H1 (cell line): ENCODE results near the gene GRIK2. TPM values are rescaled to one million over a fixed set of nuclear protein-coding genes. Genes with fewer than 3 reads are reported as not detected.

Experiments
- CTCF ChIA-PET: fragments of 300-600 bp; sonication (Branson Sonifier 250); formaldehyde crosslinking; loops from one replicate; lab custom pipeline; 2021; ENCODE audit not compliant: partially characterized antibody; lab: Charles Lee
- POLR2A ChIA-PET: fragments of 300-600 bp; sonication (Branson Sonifier 250); formaldehyde crosslinking; loops from one replicate; lab custom pipeline; 2021; ENCODE audit warnings: inconsistent platforms; ENCODE audit not compliant: partially characterized antibody; lab: Charles Lee
- DNase-seq, 2 experiments: peaks; one replicate each; pipeline versions ENCODE4 v3.0.0 to v3.0.0-alpha.2; 2010 to 2022; ENCODE audit warnings: low spot score in 2 of 2, low read depth in 1 of 2, mixed read lengths in 1 of 2
- FAIRE-seq: peaks from 2 replicates; lab custom pipeline; 2011; peaks lifted over from hg19 to GRCh38; lab: Jason Lieb, UNC
- H2AFZ ChIP-seq: 2 replicates; pipeline ENCODE4 v1.8.1; 2012; ENCODE audit warnings: low read length, inconsistent platforms
- H2AK5ac ChIP-seq: 2 replicates; pipeline ENCODE4 v1.6.1; 2013; ENCODE audit warnings: low read depth, low read length
- H2BK120ac ChIP-seq: replicated peaks from 2 replicates; pipeline ENCODE3; 2013; ENCODE audit warnings: low read depth, low read length, inconsistent platforms
- H2BK12ac ChIP-seq: 2 replicates; pipeline ENCODE4 v1.6.1; 2013; ENCODE audit warnings: low read depth, low read length
- H2BK15ac ChIP-seq: 2 replicates; pipeline ENCODE4 v1.6.1; 2013; ENCODE audit warnings: low read length
- H2BK20ac ChIP-seq: 2 replicates; pipeline ENCODE4 v1.6.1; 2013; ENCODE audit warnings: low read length
- H2BK5ac ChIP-seq: 2 replicates; pipeline ENCODE4 v1.6.1; 2013; ENCODE audit warnings: low read depth, low read length
- H3K14ac ChIP-seq: 2 replicates; pipeline ENCODE4 v1.6.1; 2013; ENCODE audit warnings: inconsistent platforms; ENCODE audit not compliant: insufficient read length
- H3K18ac ChIP-seq: 2 replicates; pipeline ENCODE4 v1.6.1; 2013; ENCODE audit warnings: low read length; ENCODE audit errors: extremely low read depth
- H3K23ac ChIP-seq: 2 replicates; pipeline ENCODE4 v1.6.1; 2013; ENCODE audit warnings: inconsistent platforms; ENCODE audit not compliant: insufficient read length
- H3K23me2 ChIP-seq: 2 replicates; pipeline ENCODE4 v1.6.1; 2013; ENCODE audit warnings: low read depth, low read length
- H3K27ac ChIP-seq: 2 replicates; pipeline ENCODE4 v1.6.1; 2011; ENCODE audit warnings: low read depth, low read length, inconsistent platforms
- H3K27me3 ChIP-seq, 4 experiments: replicated peaks in 1 of 4; 1 replicate in 1 of 4; 2 replicates in 3 of 4; pipeline versions ENCODE4 v1.6.1 to v1.8.1; 2011 to 2013; ENCODE audit warnings: low read length in 3 of 4, mild to moderate bottlenecking in 3 of 4, inconsistent platforms in 2 of 4, mixed read lengths in 2 of 4, moderate library complexity in 1 of 4; ENCODE audit not compliant: control insufficient read depth in 3 of 4, insufficient read depth in 3 of 4; ENCODE audit errors: extremely low read depth in 1 of 4
- H3K36me3 ChIP-seq, 4 experiments: 2 replicates each; pipeline versions ENCODE4 v1.6.1 to v1.8.1; 2011 to 2013; ENCODE audit warnings: mild to moderate bottlenecking in 4 of 4, low read length in 3 of 4, moderate library complexity in 2 of 4, control low read depth in 1 of 4, inconsistent platforms in 1 of 4; ENCODE audit not compliant: insufficient read depth in 4 of 4, control insufficient read depth in 2 of 4
- H3K4ac ChIP-seq: replicated peaks from 2 replicates; pipeline ENCODE3; 2013; ENCODE audit warnings: low read length, low read depth, mixed read lengths, inconsistent platforms; ENCODE audit not compliant: insufficient read length
- H3K4me1 ChIP-seq, 4 experiments: replicated peaks in 1 of 4; 1 replicate in 1 of 4; 2 replicates in 3 of 4; pipeline versions ENCODE4 v1.6.1 to v1.8.1; 2011 to 2013; ENCODE audit warnings: low read length in 3 of 4, inconsistent platforms in 2 of 4, mixed read lengths in 1 of 4; ENCODE audit not compliant: insufficient read depth in 4 of 4, control insufficient read depth in 3 of 4
- H3K4me2 ChIP-seq, 2 experiments: 2 replicates each; pipeline versions ENCODE4 v1.6.1 to v1.8.1; 2011 to 2013; ENCODE audit warnings: low read depth in 2 of 2, low read length in 2 of 2, control low read depth in 1 of 2, inconsistent platforms in 1 of 2, mild to moderate bottlenecking in 1 of 2; ENCODE audit not compliant: insufficient read depth in 1 of 2
- H3K4me3 ChIP-seq, 4 experiments: fragments of 200-600, 300-600 bp in 1 of 4; sonication (generic), shearing (Covaris generic), sonication (Bioruptor Twin) in 1 of 4; 2 replicates each; pipeline versions ENCODE4 v1.5.1 to v1.8.1; 2011 to 2016; ENCODE audit warnings: low read length in 4 of 4, low read depth in 3 of 4, control low read depth in 2 of 4, inconsistent platforms in 2 of 4, mild to moderate bottlenecking in 2 of 4, mixed read lengths in 1 of 4, moderate library complexity in 1 of 4; ENCODE audit not compliant: insufficient read depth in 2 of 4; ENCODE audit errors: extremely low read depth in 1 of 4
- H3K56ac ChIP-seq: replicated peaks from 2 replicates; pipeline ENCODE3; 2013; ENCODE audit warnings: low read depth, mild to moderate bottlenecking, mixed read lengths, low read length, inconsistent platforms; ENCODE audit not compliant: insufficient read length
- H3K79me1 ChIP-seq: 2 replicates; pipeline ENCODE4 v1.6.1; 2013; ENCODE audit warnings: low read depth, low read length, control low read depth
- H3K79me2 ChIP-seq, 2 experiments: 2 replicates each; pipeline versions ENCODE4 v1.6.1 to v1.8.1; 2012 to 2013; ENCODE audit warnings: low read length in 2 of 2, mild to moderate bottlenecking in 2 of 2, inconsistent platforms in 1 of 2; ENCODE audit not compliant: insufficient read depth in 2 of 2, control insufficient read depth in 1 of 2
- H3K9ac ChIP-seq, 4 experiments: replicated peaks in 1 of 4; 1 replicate in 1 of 4; 2 replicates in 3 of 4; pipeline versions ENCODE4 v1.6.1 to v1.8.1; 2011 to 2013; ENCODE audit warnings: low read depth in 3 of 4, low read length in 3 of 4, control low read depth in 2 of 4, mild to moderate bottlenecking in 2 of 4, moderate library complexity in 2 of 4, inconsistent platforms in 1 of 4; ENCODE audit errors: extremely low read depth in 1 of 4
- H3K9me3 ChIP-seq, 2 experiments: 2 replicates each; pipeline versions ENCODE4 v1.6.1 to v1.8.1; 2012 to 2013; ENCODE audit warnings: mild to moderate bottlenecking in 2 of 2, moderate library complexity in 2 of 2, control low read depth in 1 of 2, inconsistent platforms in 1 of 2, low read depth in 1 of 2, low read length in 1 of 2, mixed read lengths in 1 of 2; ENCODE audit not compliant: insufficient read depth in 2 of 2
- H4K20me1 ChIP-seq, 2 experiments: replicated peaks in 1 of 2; 2 replicates each; pipeline versions ENCODE3 to v1.8.1; 2011 to 2013; ENCODE audit warnings: inconsistent platforms in 2 of 2, low read length in 2 of 2, mild to moderate bottlenecking in 1 of 2; ENCODE audit not compliant: insufficient read depth in 2 of 2, control insufficient read depth in 1 of 2
- H4K5ac ChIP-seq: 2 replicates; pipeline ENCODE4 v1.6.1; 2013; ENCODE audit warnings: low read length, low read depth, mixed read lengths, inconsistent platforms; ENCODE audit not compliant: insufficient read length
- H4K8ac ChIP-seq: 2 replicates; pipeline ENCODE4 v1.8.0; 2013; ENCODE audit warnings: mild to moderate bottlenecking, moderate library complexity, low read length, inconsistent platforms; ENCODE audit not compliant: insufficient read depth; ENCODE audit errors: extremely low read depth
- H4K91ac ChIP-seq: replicated peaks from 2 replicates; pipeline ENCODE3; 2013; ENCODE audit warnings: low read length, mixed read lengths, inconsistent platforms; ENCODE audit not compliant: insufficient read length
- GABPA ChIP-seq: IDR thresholded peaks from 2 replicates; pipeline ENCODE4 v1.6.1; 2011; ENCODE audit warnings: mild to moderate bottlenecking, low read length, moderate library complexity, borderline replicate concordance; ENCODE audit not compliant: insufficient read depth
- KDM1A ChIP-seq: fragments of 200-600, 300-600 bp; sonication (generic); IDR thresholded peaks from 2 replicates; pipeline ENCODE4 v1.7.1; 2016; ENCODE audit warnings: mild to moderate bottlenecking, low read length, borderline replicate concordance
- PHF8 ChIP-seq: fragments of 200-600 bp; sonication (generic); conservative IDR thresholded peaks from 2 replicates; pipeline ENCODE4 v1.7.1; 2012; ENCODE audit warnings: low read depth, mild to moderate bottlenecking, inconsistent platforms, low read length, moderate library complexity
- POLR2A ChIP-seq, 2 experiments: IDR thresholded peaks; 1 replicate in 1 of 2; 2 replicates in 1 of 2; pipeline ENCODE4 v1.6.1; 2011; ENCODE audit warnings: low read depth in 2 of 2, low read length in 2 of 2, mild to moderate bottlenecking in 2 of 2; ENCODE audit errors: control extremely low read depth in 1 of 2
- SP4 ChIP-seq: IDR thresholded peaks from 2 replicates; pipeline ENCODE4 v1.6.1; 2012; ENCODE audit warnings: low read length, inconsistent platforms
- WGBS, 2 experiments: shearing (Covaris generic) in 1 of 2; methylation state at CpG; one replicate each; pipeline versions ENCODE4 v1.1.6 to v1.1.7; 2013 to 2015; ENCODE audit warnings: low lambda C conversion rate in 2 of 2, mixed read lengths in 2 of 2, inconsistent platforms in 1 of 2, low coverage in 1 of 2, missing lambda C conversion rate in 1 of 2; ENCODE audit not compliant: insufficient replicate concordance in 2 of 2, insufficient coverage in 1 of 2, insufficient read length in 1 of 2; ENCODE audit errors: extremely low coverage in 1 of 2, missing lambda C conversion rate in 1 of 2; 5-methylcytosine and 5-hydroxymethylcytosine counted together
- polyA plus RNA-seq, 7 experiments: library from polyadenylated mRNA; depleted of rRNA in 3 of 7; stranded (reverse) in 5 of 7; unstranded in 2 of 7; fragments of >200 nt in 5 of 7; fragments of 200-250 nt in 2 of 7; gene quantifications; 1 replicate in 5 of 7; 2 replicates in 1 of 7; 4 replicates in 1 of 7; pipeline versions ENCODE4 v1.2.1 to v1.2.3, GENCODE V29; 2011 to 2013; ENCODE audit warnings: missing spikeins in 2 of 7, mixed read lengths in 2 of 7
- total RNA-seq: library from RNA; stranded (reverse); fragmentation: NEBNext Ultra II Directional; extraction: Animal tissue kit (Norgen Biotek cat#: 25700); gene quantifications from 2 replicates; pipeline ENCODE4 v1.2.1, GENCODE V29; 2021

The GRIK2 gene
- total and polyA plus RNA-seq, 2 of the 8 experiments (the other 6 are each of a cell fraction or from before 2014, with no cell fraction given) = 1.8 to 2.2 TPM

GRCh38 chr6:101613556-101613955, 220.0 kb downstream of the GRIK2 start:
- no peaks in the 10 kb centered on the region for H3K36me3 ChIP-seq
- H2BK15ac ChIP-seq = no peak overlapping the region
- H3K18ac ChIP-seq = no peak overlapping the region
- no peaks in the 10 kb centered on the region for H3K27me3 ChIP-seq
- 82% methylated on average over 2 of the region's 2 CpGs; no CpG with 5 or more reads in 1 of the 2 experiments for WGBS, 2 experiments
- H2BK20ac ChIP-seq = no peak overlapping the region
- H3K14ac ChIP-seq = no peak overlapping the region
- peak overlapping the region; percentile 88 for H4K5ac ChIP-seq
- no peaks in the 10 kb centered on the region for H3K79me2 ChIP-seq
- H4K20me1 ChIP-seq = no peaks in the 10 kb centered on the region
- ChIA-PET CTCF (interaction anchor here (1.2 kb wide), 1 partner anchor 10 kb away, joined by 3 read pairs; no protein-coding TSS in a partner anchor), POLR2A (no interaction called here)
- H3K23ac ChIP-seq = no peak overlapping the region
- no peak overlapping the region for H3K9ac ChIP-seq
- no peak for TF ChIP-seq POLR2A (IDR thresholded peaks at IDR 0.05; ENCODE audit: control extremely low read depth in 1 of 2, low read depth in 2 of 2, low read length in 2 of 2)
- TF ChIP-seq SP4 = no peak
- TF ChIP-seq PHF8 = no peak
- TF ChIP-seq GABPA = no peak
- no peak for TF ChIP-seq KDM1A
- H3K4me3 ChIP-seq = no peak overlapping the region
- H3K4me1 ChIP-seq = peaks cover 0 to 16% (median 4%) of the 10 kb centered on the region in 4 experiments; a peak in 3 of 7 replicates
- no peak overlapping the region for H2AK5ac ChIP-seq
- no peak overlapping the region for H4K91ac ChIP-seq
- no peaks in the 10 kb centered on the region for H3K79me1 ChIP-seq
- no peak overlapping the region for H4K8ac ChIP-seq
- no peaks in the 10 kb centered on the region; the same call in 1 of the 2 replicates for H3K23me2 ChIP-seq
- no peak overlapping the region for H3K56ac ChIP-seq
- no peaks in the 10 kb centered on the region for H3K9me3 ChIP-seq
- no peak overlapping the region for H3K4me2 ChIP-seq
- no peak overlapping the region for H2BK120ac ChIP-seq
- H2AFZ ChIP-seq = no peak overlapping the region
- H3K4ac ChIP-seq = no peak overlapping the region
- H2BK12ac ChIP-seq = no peak overlapping the region
- DNase-seq = no peak
- no peak overlapping the region for H3K27ac ChIP-seq
- no peak for FAIRE-seq
- no peak overlapping the region; the same call in 1 of the 2 replicates for H2BK5ac ChIP-seq
